Activated T-cell treated with anti-CD3 and anti-CD28 coated beads for 48 hours (primary cell): ENCODE measurements around the gene PLA2G4E.
A peak's percentile ranks its signal among the peaks of the same experiment; 100 is the strongest.

Source experiments
- DNase-seq: peaks from one replicate; pipeline ENCODE4 v3.0.0-alpha.2; 2020; ENCODE audit warnings: low read depth

PLA2G4E gene

GRCh38 chr15:41992803-41993190 lies 28.0 kb downstream of the PLA2G4E start:
- DNase-seq: no peak

- no peak for DNase-seq
Observed at GRCh38 chr15:41992151-41992802, 28.6 kb downstream of the PLA2G4E start.

GRCh38 chr15:41990691-41991090 lies 30.2 kb downstream of the PLA2G4E start:
- DNase-seq: no peak

GRCh38 chr15:41990243-41990605 lies 30.6 kb downstream of the PLA2G4E start:
- no peak for DNase-seq

GRCh38 chr15:41989573-41990242 lies 31.1 kb downstream of the PLA2G4E start:
- DNase-seq: peak; percentile 80

- DNase-seq: no peak
Observed at GRCh38 chr15:41988896-41989572, 31.8 kb downstream of the PLA2G4E start.

GRCh38 chr15:41987925-41988275 lies 32.9 kb downstream of the PLA2G4E start:
- DNase-seq: no peak

GRCh38 chr15:41987246-41987924 lies 33.5 kb downstream of the PLA2G4E start:
- no peak for DNase-seq

- no peak for DNase-seq
Observed at GRCh38 chr15:41985236-41986160, 35.3 kb downstream of the PLA2G4E start.

GRCh38 chr15:41984622-41985021 lies 36.2 kb downstream of the PLA2G4E start:
- no peak for DNase-seq

- no peak for DNase-seq
Observed at GRCh38 chr15:41983621-41984571, 36.9 kb downstream of the PLA2G4E start.

- no peak for DNase-seq
Observed at GRCh38 chr15:41983221-41983620, 37.6 kb downstream of the PLA2G4E start.

- no peak for DNase-seq
Observed at GRCh38 chr15:41982133-41982930, 38.5 kb downstream of the PLA2G4E start.

GRCh38 chr15:41981371-41982132 lies 39.3 kb downstream of the PLA2G4E start:
- no peak for DNase-seq

- DNase-seq: no peak
Observed at GRCh38 chr15:41980654-41981323, 40.1 kb downstream of the PLA2G4E start.

GRCh38 chr15:41979493-41980266 lies 41.2 kb downstream of the PLA2G4E start:
- no peak for DNase-seq

GRCh38 chr15:41978534-41978933 lies 42.3 kb downstream of the PLA2G4E start:
- no peak for DNase-seq
